ENCODE measurements around the gene AXIN2. TPM values are rescaled to one million over a fixed set of nuclear protein-coding genes. Genes with fewer than 3 reads are reported as not detected.

The AXIN2 gene
- polyA plus RNA-seq, 3 donors: 0.10 TPM; not detected in 2

DNA sequence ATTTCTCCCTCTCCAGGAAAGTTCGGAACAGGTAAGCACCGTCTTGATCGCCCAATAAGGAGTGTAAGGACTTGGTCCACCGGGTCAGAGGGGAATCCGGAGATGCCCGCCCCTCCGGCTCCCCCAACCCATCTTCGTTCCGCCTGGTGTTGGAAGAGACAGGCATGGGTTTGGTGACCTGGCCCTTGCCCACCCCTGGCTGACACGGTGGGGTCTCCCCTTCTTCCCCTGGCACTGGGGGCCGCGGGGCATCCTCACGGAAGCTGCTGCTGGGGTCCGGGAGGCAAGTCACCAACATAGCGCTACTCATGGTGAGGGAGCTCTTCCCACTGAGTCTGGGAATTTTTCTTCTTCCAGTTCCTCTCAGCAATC, 3.2 kb downstream of the AXIN2 start:
- no peak overlapping the region for H3K4me2 ChIP-seq (replicated peaks; ENCODE audit: extremely low read depth, low read length, poor library complexity, severe bottlenecking)
- no peak overlapping the region for H3K4me3 ChIP-seq (replicated peaks in 1 of 3; ENCODE audit: low read depth in 2 of 3, low read length in 3 of 3)
- H3K9me3 ChIP-seq (replicated peaks in 1 of 2; ENCODE audit: control insufficient read depth in 1 of 2, insufficient read depth in 1 of 2, low read length in 2 of 2): peaks cover 0 to 18% of the 10 kb centered on the region in 2 donors
- H3K4me3 Mint-ChIP-seq: no peak overlapping the region
- peaks cover 21 to 27% (median 24%) of the 10 kb centered on the region in 3 donors for H3K27me3 Mint-ChIP-seq (ENCODE audit: low read depth in 3 of 3)
- no peaks in the 10 kb centered on the region for H4K20me1 ChIP-seq (ENCODE audit: insufficient read depth, low read length)
- H3K9ac ChIP-seq (ENCODE audit: insufficient read depth, low read length, poor library complexity, severe bottlenecking): no peak overlapping the region
- peaks cover 43 to 55% of the 10 kb centered on the region in 2 donors for H3K27me3 ChIP-seq (ENCODE audit: control insufficient read depth in 2 of 2, insufficient read depth in 2 of 2, low read length in 2 of 2)
- no peaks in the 10 kb centered on the region for H3K79me2 ChIP-seq (ENCODE audit: insufficient read depth, low read length)
- H3K27ac Mint-ChIP-seq: no peak overlapping the region
- TF ChIP-seq, protein P1, sequence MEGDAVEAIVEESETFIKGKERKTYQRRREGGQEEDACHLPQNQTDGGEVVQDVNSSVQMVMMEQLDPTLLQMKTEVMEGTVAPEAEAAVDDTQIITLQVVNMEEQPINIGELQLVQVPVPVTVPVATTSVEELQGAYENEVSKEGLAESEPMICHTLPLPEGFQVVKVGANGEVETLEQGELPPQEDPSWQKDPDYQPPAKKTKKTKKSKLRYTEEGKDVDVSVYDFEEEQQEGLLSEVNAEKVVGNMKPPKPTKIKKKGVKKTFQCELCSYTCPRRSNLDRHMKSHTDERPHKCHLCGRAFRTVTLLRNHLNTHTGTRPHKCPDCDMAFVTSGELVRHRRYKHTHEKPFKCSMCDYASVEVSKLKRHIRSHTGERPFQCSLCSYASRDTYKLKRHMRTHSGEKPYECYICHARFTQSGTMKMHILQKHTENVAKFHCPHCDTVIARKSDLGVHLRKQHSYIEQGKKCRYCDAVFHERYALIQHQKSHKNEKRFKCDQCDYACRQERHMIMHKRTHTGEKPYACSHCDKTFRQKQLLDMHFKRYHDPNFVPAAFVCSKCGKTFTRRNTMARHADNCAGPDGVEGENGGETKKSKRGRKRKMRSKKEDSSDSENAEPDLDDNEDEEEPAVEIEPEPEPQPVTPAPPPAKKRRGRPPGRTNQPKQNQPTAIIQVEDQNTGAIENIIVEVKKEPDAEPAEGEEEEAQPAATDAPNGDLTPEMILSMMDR (IDR thresholded peaks at IDR 0.05): no peak
- H3K4me1 Mint-ChIP-seq: peaks cover 9% of the 10 kb centered on the region
- no peaks in the 10 kb centered on the region for H3K36me3 ChIP-seq (replicated peaks in 1 of 2; ENCODE audit: control insufficient read depth in 1 of 2, insufficient read depth in 2 of 2, low read length in 2 of 2)
- H2AFZ ChIP-seq (ENCODE audit: insufficient read depth, low read depth, low read length, poor library complexity, severe bottlenecking): no peak overlapping the region
- H3K36me3 Mint-ChIP-seq: peaks cover 0 to 5% of the 10 kb centered on the region in 2 donors
- no peak for DNase-seq
- WGBS (ENCODE audit: insufficient coverage): 41% methylated on average over 10 of the region's 15 CpGs
- H3K9me3 Mint-ChIP-seq: peaks cover 3 to 14% (median 9%) of the 10 kb centered on the region in 7 donors
- peaks cover 6 to 18% of the 10 kb centered on the region in 2 donors for H3K4me1 ChIP-seq (ENCODE audit: control insufficient read depth in 1 of 2, insufficient read depth in 2 of 2, low read length in 2 of 2)
- no peak overlapping the region for H3K27ac ChIP-seq (ENCODE audit: low read depth in 1 of 2, low read length in 2 of 2)
- intact Hi-C loops (cut with micrococcal nuclease): no loop called here

DNA sequence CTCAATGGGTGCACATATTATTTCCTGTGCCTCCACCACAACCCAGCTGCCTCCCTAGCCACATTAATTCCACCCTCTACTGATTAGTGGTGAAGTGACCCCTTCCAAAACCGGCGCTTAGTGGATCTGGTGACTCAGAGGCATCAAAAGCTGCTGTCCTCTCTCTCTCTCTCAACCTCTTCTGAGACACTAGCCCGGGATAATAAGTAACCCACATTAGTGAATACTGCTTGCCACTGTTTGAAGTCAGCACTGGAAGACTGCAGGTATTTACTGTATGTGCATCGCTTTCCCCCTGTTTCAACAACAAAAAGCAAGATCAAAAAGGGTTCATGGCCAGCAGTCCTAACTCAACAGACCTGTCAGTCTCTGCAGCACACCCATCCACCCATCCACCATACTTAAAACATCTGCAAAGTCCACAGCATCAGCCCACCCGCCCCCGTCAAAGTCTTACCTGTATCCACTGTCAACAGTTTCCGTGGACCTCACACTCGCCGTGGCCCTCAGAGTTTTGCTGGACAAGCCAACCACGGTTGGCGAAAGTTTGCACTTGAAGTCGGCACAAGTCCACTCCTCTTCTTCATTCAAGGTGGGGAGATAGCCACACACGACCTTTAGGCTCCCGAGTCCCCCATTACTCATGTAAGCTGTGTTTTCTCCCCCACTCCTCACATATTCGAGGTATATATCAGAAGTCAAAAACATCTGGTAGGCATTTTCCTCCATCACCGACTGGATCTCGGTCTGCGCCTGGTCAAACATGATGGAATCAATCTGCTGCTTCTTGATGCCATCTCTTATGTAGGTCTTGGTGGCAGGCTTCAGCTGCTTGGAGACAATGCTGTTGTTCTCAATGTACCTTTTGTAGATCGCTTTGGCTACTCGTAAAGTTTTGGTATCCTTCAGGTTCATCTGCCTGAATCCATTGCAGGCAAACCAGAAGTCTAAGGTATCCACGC, 3.8 kb downstream of the AXIN2 start:
- Mint-ChIP-seq H3K27ac (no peak overlapping the region), H3K4me1 (peaks cover 9% of the 10 kb centered on the region), H3K9me3 (peaks cover 3 to 14% (median 8%) of the 10 kb centered on the region in 7 donors), H3K27me3 (ENCODE audit: low read depth in 3 of 3) (peaks cover 15 to 21% (median 21%) of the 10 kb centered on the region in 3 donors), H3K36me3 (peaks cover 0 to 5% of the 10 kb centered on the region in 2 donors), H3K4me3 (no peak overlapping the region)
- H3K27me3 ChIP-seq (ENCODE audit: control insufficient read depth in 2 of 2, insufficient read depth in 2 of 2, low read length in 2 of 2): peaks cover 42 to 49% of the 10 kb centered on the region in 2 donors
- no peak overlapping the region for H3K9ac ChIP-seq (ENCODE audit: insufficient read depth, low read length, poor library complexity, severe bottlenecking)
- no peak for DNase-seq
- H4K20me1 ChIP-seq (ENCODE audit: insufficient read depth, low read length): no peaks in the 10 kb centered on the region
- no peak overlapping the region for H2AFZ ChIP-seq (ENCODE audit: insufficient read depth, low read depth, low read length, poor library complexity, severe bottlenecking)
- no peaks in the 10 kb centered on the region for H3K36me3 ChIP-seq (replicated peaks in 1 of 2; ENCODE audit: control insufficient read depth in 1 of 2, insufficient read depth in 2 of 2, low read length in 2 of 2)
- H3K27ac ChIP-seq (ENCODE audit: low read depth in 1 of 2, low read length in 2 of 2): no peak overlapping the region
- whole genome bisulfite sequencing (ENCODE audit: insufficient coverage): 88% methylated on average over 16 of the region's 21 CpGs
- intact Hi-C loops (cut with micrococcal nuclease): no loop called here
- TF ChIP-seq, protein P1 (IDR thresholded peaks at IDR 0.05): no peak
- peaks cover 0 to 18% of the 10 kb centered on the region in 2 donors for H3K9me3 ChIP-seq (replicated peaks in 1 of 2; ENCODE audit: control insufficient read depth in 1 of 2, insufficient read depth in 1 of 2, low read length in 2 of 2)
- no peaks in the 10 kb centered on the region for H3K79me2 ChIP-seq (ENCODE audit: insufficient read depth, low read length)
- no peak overlapping the region for H3K4me2 ChIP-seq (replicated peaks; ENCODE audit: extremely low read depth, low read length, poor library complexity, severe bottlenecking)
- H3K4me3 ChIP-seq (replicated peaks in 1 of 3; ENCODE audit: low read depth in 2 of 3, low read length in 3 of 3): no peak overlapping the region
- H3K4me1 ChIP-seq (ENCODE audit: control insufficient read depth in 1 of 2, insufficient read depth in 2 of 2, low read length in 2 of 2): peaks cover 6 to 18% of the 10 kb centered on the region in 2 donors
